ENCODE measurements around the gene C2CD2L.
"Not testable (repeated sequence)": the region's sequence is repeated elsewhere in the genome, so short reads cannot be mapped to it uniquely, and the experiment has no call there.

C2CD2L gene

GRCh38 chr11:119116235-119116594, 9.1 kb downstream of the C2CD2L start:
- FAIRE-seq = no peak

GRCh38 chr11:119116601-119117000, 9.5 kb downstream of the C2CD2L start:
- FAIRE-seq = no peak

GRCh38 chr11:119117004-119117706, 10.0 kb downstream of the C2CD2L start:
- no peak for FAIRE-seq

GRCh38 chr11:119118227-119118626, 11.1 kb downstream of the C2CD2L start:
- FAIRE-seq = no peak

GRCh38 chr11:119118946-119119345, 11.8 kb downstream of the C2CD2L start:
- FAIRE-seq = no peak

- FAIRE-seq = no peak
Observed at GRCh38 chr11:119120639-119121007, 13.5 kb downstream of the C2CD2L start.

GRCh38 chr11:119121008-119121810, 14.1 kb downstream of the C2CD2L start, which contains the start of gene HINFP:
Gene HINFP (plus strand): TSS chr11:119121580. CDS start chr11:119126945, 5,365 bp downstream.
- peak; percentile 98 for FAIRE-seq

- FAIRE-seq = no peak
Observed at GRCh38 chr11:119121811-119122124, 14.6 kb downstream of the C2CD2L start.

GRCh38 chr11:119125821-119126220, 18.7 kb downstream of the C2CD2L start:
- no peak for FAIRE-seq

- no peak for FAIRE-seq
Observed at GRCh38 chr11:119126675-119127268, 19.6 kb downstream of the C2CD2L start.

GRCh38 chr11:119130662-119131061, 23.5 kb downstream of the C2CD2L start:
- no peak for FAIRE-seq

- FAIRE-seq = no peak
Observed at GRCh38 chr11:119134389-119134978, 27.3 kb downstream of the C2CD2L start.

- FAIRE-seq = not testable (repeated sequence)
Observed at GRCh38 chr11:119139276-119139675, 32.1 kb downstream of the C2CD2L start.

GRCh38 chr11:119144825-119145486, 37.8 kb downstream of the C2CD2L start:
- FAIRE-seq = no peak

GRCh38 chr11:119145551-119145950, 38.4 kb downstream of the C2CD2L start:
- FAIRE-seq = no peak

- FAIRE-seq = no peak
Observed at GRCh38 chr11:119147604-119148333, 40.6 kb downstream of the C2CD2L start.

GRCh38 chr11:119148720-119149017, 41.5 kb downstream of the C2CD2L start:
- no peak for FAIRE-seq

- no peak for FAIRE-seq
Observed at GRCh38 chr11:119149018-119149785, 42.1 kb downstream of the C2CD2L start, which contains the start of gene ABCG4. Gene ABCG4 (plus strand): TSS chr11:119149052. CDS start chr11:119149966, 914 bp downstream.

GRCh38 chr11:119149786-119150275, 42.7 kb downstream of the C2CD2L start:
- no peak for FAIRE-seq

GRCh38 chr11:119152043-119152442, 44.9 kb downstream of the C2CD2L start:
- no peak for FAIRE-seq

- FAIRE-seq = no peak
Observed at GRCh38 chr11:119152604-119153003, 45.5 kb downstream of the C2CD2L start.

Measured in G401.6 (cell line).